Liver (tissue), 3 donors: Measurements from ENCODE around the gene ZNF844.

Experiments used
- CTCF ChIP-seq: fragments of 150-350 bp; IDR thresholded peaks from 2 replicates; pipeline ENCODE4 v1.5.1; 2017; ENCODE audit warnings: improper control_type of control experiment, low read depth, low read length; ENCODE audit not compliant: missing input control
- REST ChIP-seq: IDR thresholded peaks from 2 replicates; pipeline ENCODE4 v1.6.1; 2016; ENCODE audit warnings: antibody characterized with exemption, mild to moderate bottlenecking
- TAF1 ChIP-seq: conservative IDR thresholded peaks from 2 replicates; pipeline ENCODE4 v1.6.1; 2016; ENCODE audit warnings: antibody characterized with exemption, mild to moderate bottlenecking
- donor health status: healthy.
- donor health status: healthy.

GRCh38 chr19:12085074-12085818 is 20.7 kb downstream of the ZNF844 start:
- TF ChIP-seq CTCF (no peak), REST (no peak), TAF1 (no peak)
